HL-60/S4 treated with phorbol 12-myristate 13-acetate at 8.2 ng/mL for 4 days and 3 days (cell line): ENCODE data around the gene UGGT2.
"Not testable (repeated sequence)": the region's sequence is repeated elsewhere in the genome, so short reads cannot be mapped to it uniquely, and the experiment has no call there.

Experiments
- in situ Hi-C: fragments of 300-500 bp; cut with MboI; formaldehyde crosslinking; loops from 2 replicates; pipeline ENCODE4 v1.15.0; 2022; ENCODE audit warnings: low sequenced_read_pairs

Gene UGGT2

GRCh38 chr13:96050955-96051354 lies 2.2 kb downstream of the UGGT2 start:
- in situ Hi-C loops: not testable (repeated sequence)

DNA sequence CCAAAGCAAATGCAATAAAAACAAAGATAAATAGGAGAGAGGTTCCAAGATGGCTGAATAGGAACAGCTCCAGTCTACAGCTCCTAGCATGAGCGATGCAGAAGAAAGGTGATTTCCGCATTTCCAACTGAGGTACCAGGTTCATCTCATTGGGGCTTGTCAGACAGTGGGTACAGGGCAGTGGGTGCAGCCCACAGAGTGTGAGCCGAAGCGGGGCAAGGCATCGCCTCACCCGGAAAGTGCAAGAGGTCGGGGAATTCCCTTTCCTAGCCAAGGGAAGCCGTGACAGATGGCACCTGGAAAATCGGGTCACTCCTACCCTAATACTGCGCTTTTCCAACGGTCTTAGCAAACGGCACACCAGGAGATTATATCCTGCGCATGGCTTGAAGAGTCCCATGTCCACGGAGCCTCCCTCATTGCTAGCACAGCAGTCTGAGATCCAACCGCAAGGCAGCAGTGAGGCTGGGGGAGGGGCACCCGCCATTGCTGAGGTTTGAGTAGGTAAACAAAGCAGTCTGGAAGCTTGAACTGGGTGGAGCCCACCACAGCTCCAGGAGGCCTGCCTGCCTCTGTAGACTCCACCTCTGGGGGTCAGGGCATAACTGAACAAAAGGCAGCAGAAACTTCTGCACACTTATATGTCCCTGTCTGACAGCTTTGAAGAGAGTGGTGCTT lies 6.6 kb downstream of the UGGT2 start:
- in situ Hi-C loops: not testable (repeated sequence)

GRCh38 chr13:96044238-96044637 lies 9.0 kb downstream of the UGGT2 start:
- in situ Hi-C loops: no loop called here

DNA sequence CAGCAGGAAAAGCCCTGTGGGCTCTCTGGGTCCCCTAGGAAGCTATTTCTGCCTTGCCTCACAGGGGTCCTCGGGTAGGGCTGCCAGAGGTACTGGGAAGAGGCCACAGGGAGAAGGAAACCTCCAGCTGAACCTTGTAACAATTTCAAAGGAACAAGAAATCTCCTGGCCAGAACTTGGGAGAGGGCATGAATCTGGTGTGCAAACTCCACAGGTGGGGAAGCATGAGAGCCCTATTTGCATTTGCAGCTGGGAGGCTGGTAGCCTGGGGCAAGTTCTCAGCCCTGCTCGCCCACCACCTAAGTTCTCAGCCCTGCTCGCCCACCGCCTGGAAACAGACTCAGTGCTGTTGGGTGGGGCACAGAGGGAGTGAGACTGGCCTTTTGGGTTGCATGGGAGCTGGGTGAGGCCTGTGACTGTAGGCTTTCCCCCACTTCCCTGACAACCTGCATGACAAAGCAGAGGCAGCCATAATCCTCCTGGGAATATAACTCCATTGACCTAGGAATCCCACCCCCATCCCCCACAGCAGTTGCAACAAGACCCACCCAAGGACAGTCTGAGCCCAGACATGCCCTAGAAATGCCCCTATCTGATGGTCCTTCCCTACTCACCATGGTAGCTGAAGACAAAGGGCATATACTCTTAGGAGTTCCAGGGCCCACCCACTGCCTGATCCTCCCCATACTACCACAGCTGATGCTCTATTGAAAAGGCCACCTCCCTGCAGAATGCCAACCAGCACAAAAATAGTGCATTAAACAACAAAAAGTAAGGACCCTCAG lies 11.7 kb downstream of the UGGT2 start:
- in situ Hi-C loops: no loop called here

GRCh38 chr13:96036515-96036914 lies 16.7 kb downstream of the UGGT2 start:
- in situ Hi-C loops: no loop called here

DNA sequence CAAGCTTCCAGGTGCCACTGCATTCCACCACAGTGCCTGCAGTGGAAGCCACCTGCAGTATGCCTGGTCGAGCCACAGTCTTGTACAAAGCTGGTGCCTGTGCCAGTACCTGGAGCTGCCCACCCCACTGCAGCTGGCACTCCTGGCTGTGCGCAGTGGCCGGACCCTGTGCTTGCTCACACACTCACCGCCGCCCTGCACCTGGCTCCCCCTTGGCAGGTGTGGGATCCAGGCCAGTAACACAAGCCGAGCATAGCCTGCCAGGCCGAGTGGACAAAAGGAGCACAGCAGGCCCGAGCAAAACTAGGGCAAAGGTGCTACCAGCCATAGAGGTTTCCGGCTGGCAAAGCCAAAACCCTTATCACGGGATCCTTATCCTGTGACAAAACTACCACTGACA lies 18.5 kb downstream of the UGGT2 start:
- in situ Hi-C loops: no loop called here

DNA sequence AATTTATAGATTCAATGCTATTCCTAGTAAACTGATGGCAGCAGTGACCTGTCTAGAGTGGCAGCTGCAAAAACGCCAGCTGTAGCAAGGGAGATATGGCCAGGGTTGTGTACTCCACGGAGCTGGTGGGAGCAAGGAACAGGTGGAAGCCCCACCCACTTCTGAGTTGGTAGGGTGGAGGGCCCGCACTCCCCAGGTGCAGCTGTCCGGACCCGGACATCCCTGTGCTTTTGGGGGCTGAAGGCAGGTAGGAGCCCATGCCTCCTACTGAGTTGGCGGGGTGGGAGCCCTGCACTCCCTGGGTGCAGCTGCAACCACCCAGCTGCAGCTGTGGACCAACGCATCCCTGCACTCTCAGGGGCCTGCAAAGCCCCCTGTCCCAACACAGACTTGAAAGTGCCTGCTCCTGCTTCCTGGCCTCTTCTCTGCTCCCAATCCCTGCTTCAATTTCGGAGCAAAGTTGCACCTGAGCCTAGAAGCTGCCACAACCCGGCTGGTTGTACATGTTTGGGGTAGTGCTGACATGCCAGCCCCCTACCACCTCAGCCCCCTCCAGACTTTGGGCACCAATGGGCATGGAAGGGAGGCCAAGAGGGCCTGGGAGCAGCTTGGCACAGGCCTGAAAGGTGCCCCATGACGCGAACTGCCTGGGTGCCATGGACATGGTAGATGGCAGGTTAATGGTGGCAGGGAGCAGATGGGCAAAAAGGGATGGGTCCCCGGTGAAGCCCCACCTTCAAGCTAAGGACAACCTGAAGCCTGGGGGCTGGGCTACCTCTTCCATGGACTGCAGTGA lies 19.8 kb downstream of the UGGT2 start:
- in situ Hi-C loops: no loop called here

DNA sequence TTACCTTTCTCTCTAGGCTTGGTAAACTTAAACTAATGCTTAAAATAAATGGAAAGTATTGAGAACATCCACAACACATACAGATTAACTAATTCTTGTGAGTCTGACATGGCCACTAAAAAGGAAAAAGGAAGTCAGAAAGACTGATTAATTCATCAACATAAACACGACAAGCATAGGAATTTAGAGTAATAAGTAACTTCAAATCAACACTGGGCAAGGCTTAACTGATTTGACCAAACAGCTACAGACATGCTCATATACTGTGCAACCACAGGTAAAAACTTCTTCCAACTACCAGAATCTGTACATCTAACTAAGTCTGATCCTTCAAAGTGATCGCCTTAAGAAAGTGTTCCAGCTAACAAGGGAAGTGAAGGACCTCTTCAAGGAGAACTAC lies 20.5 kb downstream of the UGGT2 start:
- in situ Hi-C loops: no loop called here

GRCh38 chr13:96029002-96029401 lies 24.2 kb downstream of the UGGT2 start:
- in situ Hi-C loops: no loop called here

DNA sequence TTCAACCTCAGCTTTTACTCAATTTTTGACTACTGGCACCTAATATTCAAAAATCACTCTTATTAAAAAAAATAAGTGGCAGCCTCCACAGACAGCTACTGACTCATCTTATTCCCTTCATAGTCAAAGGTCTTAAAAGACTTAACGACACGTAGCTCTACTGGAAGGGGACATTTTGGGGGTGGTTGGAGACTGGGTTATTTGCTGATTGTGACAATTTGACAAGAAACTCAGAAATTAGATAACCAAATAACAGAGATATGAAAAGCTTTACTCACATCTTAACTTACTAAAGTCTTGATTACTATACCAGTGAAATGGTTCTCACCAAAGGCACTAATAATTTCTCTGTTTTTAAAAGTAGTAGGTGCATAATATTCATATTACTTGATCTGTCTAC lies 25.7 kb downstream of the UGGT2 start:
- in situ Hi-C loops: no loop called here

DNA sequence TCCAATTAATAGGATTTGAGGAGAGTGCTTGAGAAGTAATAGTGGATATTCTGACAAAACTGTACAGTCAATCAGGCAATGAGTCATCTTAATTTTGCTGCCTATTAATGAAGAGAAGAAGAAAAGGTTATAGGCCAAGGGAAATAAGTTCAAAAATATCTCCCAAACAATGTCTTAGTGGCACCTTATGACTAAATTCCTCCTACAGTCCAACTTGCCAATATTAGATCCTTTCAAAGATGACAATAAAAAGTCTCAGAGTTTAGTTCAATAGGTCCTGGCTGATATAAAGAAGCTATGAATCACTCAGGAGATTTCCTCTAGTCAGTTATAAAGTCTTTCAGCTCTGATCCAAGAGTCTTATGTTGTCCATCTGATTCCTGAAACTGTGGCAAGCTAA lies 27.9 kb downstream of the UGGT2 start:
- in situ Hi-C loops: no loop called here

GRCh38 chr13:96020931-96021330 lies 32.3 kb downstream of the UGGT2 start:
- in situ Hi-C loops: no loop called here

GRCh38 chr13:96020155-96020575 lies 33.0 kb downstream of the UGGT2 start:
- in situ Hi-C loops: no loop called here

- in situ Hi-C loops: no loop called here
These were observed 35.1 kb downstream of the UGGT2 start for GRCh38 chr13:96018135-96018534.

DNA sequence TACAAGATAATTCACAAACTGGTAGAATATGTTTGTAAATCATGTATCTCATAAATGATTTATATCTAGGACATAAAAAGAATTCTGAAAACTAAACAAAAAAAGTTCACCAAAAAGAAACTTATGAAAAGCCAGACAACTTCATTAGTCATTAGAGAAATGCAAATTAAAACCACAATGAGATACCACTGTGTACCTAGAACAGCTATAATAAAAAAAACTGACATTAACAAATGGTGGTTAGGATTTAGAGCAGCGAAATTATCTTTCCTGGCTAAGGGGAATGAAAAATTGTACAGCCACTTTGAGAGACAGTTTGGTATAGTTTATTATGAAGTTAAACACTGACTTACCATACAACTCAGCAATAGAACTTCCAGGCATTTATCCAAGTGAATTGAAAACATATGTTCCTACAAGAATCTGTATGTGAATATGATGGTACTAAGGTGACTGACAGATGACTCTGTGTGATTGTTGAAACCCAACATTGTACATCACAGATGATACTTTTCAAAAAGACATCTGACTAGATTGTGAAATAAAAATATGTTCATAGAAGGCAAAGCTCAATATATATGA lies 41.8 kb downstream of the UGGT2 start:
- in situ Hi-C loops: no loop called here

GRCh38 chr13:96003304-96003703 lies 49.9 kb downstream of the UGGT2 start:
- in situ Hi-C loops: no loop called here

- in situ Hi-C loops: no loop called here
These were observed 50.7 kb downstream of the UGGT2 start for GRCh38 chr13:96002322-96003131.

DNA sequence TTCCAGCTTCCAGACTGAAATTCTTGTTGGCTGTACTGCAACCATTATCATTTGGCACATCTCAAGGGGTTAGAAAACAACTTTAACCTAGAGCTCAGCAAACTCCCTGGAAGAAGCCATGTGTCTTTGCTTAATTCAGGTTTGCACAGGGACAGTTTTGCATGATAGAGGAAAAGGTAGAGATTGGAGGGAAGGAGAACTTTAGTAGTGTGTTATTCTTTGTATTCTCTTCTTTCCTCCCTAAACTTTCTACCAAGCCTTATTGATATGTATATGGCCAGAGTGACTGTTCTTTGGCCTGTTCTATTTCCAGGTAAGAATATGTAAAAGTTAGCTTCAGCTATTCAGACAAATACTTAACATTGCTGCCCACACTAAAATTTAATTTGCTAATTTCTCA lies 53.1 kb downstream of the UGGT2 start:
- in situ Hi-C loops: no loop called here

GRCh38 chr13:95987841-95988240 lies 65.4 kb downstream of the UGGT2 start:
- in situ Hi-C loops: no loop called here

- in situ Hi-C loops: no loop called here
These were observed 71.1 kb downstream of the UGGT2 start for GRCh38 chr13:95982144-95982543.

GRCh38 chr13:95972651-95973050 lies 80.5 kb downstream of the UGGT2 start:
- in situ Hi-C loops: not testable (repeated sequence)
